ENCODE results near the gene VAC14. TPM values are rescaled to one million over a fixed set of nuclear protein-coding genes. Genes with fewer than 3 reads are reported as not detected.

VAC14 gene
- total RNA-seq, 3 donors from 2014 or later: 32.3 to 35.1 (median 32.8) TPM

DNA sequence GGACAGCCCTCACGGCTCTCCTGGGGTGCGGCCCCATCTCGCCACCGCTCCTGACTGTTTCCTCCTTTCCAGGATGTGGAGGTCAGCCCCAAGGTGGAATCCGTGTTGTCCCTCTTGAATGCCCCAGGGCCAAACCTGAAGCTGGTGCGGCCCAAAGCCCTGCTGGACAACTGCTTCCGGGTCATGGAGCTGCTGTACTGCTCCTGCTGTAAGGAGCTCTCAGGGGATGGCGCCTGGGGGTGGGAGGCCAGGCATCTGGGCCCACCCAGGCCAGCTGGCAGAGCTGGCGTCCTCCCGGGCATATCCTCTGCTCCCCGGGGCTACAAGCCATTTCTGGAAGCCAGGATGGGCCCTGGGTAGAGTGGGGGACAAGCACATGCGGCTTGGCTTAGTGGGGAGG lies 141.4 kb downstream of the VAC14 start:
- DNase-seq: no peak
- intact Hi-C loops (cut with DNase I, micrococcal nuclease): loop anchor here in 1 of 2 donors (10.0 kb wide), 1 partner anchor 85 kb away; no protein-coding TSS in a partner anchor
- H3K4me3 ChIP-seq: no peak overlapping the region
- ATAC-seq: no peak
- no peaks in the 10 kb centered on the region for H3K9me3 ChIP-seq
- TF ChIP-seq, protein P1, sequence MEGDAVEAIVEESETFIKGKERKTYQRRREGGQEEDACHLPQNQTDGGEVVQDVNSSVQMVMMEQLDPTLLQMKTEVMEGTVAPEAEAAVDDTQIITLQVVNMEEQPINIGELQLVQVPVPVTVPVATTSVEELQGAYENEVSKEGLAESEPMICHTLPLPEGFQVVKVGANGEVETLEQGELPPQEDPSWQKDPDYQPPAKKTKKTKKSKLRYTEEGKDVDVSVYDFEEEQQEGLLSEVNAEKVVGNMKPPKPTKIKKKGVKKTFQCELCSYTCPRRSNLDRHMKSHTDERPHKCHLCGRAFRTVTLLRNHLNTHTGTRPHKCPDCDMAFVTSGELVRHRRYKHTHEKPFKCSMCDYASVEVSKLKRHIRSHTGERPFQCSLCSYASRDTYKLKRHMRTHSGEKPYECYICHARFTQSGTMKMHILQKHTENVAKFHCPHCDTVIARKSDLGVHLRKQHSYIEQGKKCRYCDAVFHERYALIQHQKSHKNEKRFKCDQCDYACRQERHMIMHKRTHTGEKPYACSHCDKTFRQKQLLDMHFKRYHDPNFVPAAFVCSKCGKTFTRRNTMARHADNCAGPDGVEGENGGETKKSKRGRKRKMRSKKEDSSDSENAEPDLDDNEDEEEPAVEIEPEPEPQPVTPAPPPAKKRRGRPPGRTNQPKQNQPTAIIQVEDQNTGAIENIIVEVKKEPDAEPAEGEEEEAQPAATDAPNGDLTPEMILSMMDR (IDR thresholded peaks at IDR 0.05): no peak
- H3K4me1 ChIP-seq (ENCODE audit: low read depth): no peaks in the 10 kb centered on the region
- no peaks in the 10 kb centered on the region for H3K36me3 ChIP-seq (ENCODE audit: low read depth)

DNA sequence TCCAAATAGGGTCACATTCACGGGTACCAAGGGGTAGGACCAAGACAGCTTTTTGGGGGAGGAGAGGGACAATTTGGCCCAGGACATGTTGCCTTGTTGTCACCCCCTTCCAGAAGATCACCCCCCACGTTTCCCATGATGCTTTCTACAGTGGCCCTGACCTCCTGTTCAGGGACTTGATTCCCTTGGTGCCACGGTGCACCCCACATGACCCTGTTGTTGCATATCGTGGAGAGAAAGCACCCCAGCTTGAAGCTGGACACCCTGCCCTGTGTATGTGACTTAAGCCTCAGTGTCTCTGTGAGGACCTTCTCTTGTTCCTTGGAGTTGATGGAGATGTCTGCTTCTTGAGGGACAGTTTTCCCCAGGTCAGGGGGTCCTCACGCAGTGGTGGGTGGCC lies 142.0 kb downstream of the VAC14 start:
- Histone ChIP-seq H3K36me3 (ENCODE audit: low read depth) (no peaks in the 10 kb centered on the region), H3K9me3 (no peaks in the 10 kb centered on the region), H3K4me3 (no peak overlapping the region), H3K4me1 (ENCODE audit: low read depth) (peaks cover 3% of the 10 kb centered on the region)
- intact Hi-C loops (cut with DNase I, micrococcal nuclease): loop anchor here in 1 of 2 donors (10.0 kb wide), 1 partner anchor 84 kb away; no protein-coding TSS in a partner anchor
- DNase-seq (no peak), ATAC-seq (no peak)
- TF ChIP-seq, protein P1 (IDR thresholded peaks at IDR 0.05): no peak

DNA sequence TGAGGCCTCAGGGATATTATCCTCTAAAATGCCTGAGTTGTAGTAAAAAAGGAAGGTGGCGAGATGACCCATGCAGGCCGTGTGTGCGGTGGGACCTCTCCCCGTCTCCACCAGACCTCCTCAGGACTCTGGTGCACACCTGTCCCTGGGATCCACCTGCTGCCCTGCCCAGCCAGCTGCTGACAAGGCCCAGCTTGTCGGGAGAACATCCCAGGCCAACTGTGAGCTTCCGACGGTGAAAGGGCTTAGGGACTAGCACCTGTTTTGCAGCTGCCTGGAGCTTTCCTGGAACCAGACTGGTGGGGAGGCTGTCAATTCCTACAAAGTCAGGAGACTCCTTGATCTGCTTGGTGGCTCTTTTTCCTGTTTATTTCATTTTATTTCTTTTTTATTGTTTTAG lies 143.0 kb downstream of the VAC14 start:
- no peaks in the 10 kb centered on the region for H3K36me3 ChIP-seq (ENCODE audit: low read depth)
- H3K4me1 ChIP-seq (ENCODE audit: low read depth): peaks cover 3% of the 10 kb centered on the region
- TF ChIP-seq, protein P1 (IDR thresholded peaks at IDR 0.05): no peak
- H3K9me3 ChIP-seq: no peaks in the 10 kb centered on the region
- intact Hi-C loops (cut with DNase I, micrococcal nuclease): loop anchor here in 1 of 2 donors (10.0 kb wide), 1 partner anchor 83 kb away; no protein-coding TSS in a partner anchor
- no peak overlapping the region for H3K4me3 ChIP-seq
- DNase-seq (no peak), ATAC-seq (no peak)

DNA sequence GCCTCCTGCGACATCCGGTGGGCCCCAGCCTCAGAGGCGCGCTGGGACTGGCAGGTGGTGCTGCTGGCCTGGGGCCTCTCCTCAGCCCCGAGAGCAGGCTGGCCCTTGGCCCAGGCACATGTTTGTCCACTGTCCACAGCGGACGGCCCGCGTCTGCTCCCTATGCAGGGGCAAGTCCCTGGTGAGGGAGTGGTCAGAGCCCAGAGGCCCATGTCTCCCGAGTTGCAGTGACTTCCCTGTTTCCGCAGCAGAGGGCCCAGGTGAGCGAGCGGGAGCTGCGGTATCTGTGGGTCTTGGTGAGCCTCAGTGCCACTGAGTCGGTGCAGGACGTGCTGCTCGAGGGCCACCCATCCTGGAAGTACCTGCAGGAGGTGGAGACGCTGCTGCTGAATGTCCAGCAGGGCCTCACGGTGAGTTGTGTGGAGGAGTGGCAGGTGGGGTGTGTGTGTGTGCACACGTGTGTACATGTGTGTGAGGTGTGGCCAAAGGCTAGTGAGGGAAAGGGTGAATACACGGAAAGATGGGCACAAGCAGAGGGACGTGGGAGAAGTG lies 144.2 kb downstream of the VAC14 start:
- ATAC-seq (no peak), DNase-seq (no peak)
- no peaks in the 10 kb centered on the region for H3K36me3 ChIP-seq (ENCODE audit: low read depth)
- no peaks in the 10 kb centered on the region for H3K9me3 ChIP-seq
- H3K4me1 ChIP-seq (ENCODE audit: low read depth): peaks cover 3% of the 10 kb centered on the region
- TF ChIP-seq, protein P1 (IDR thresholded peaks at IDR 0.05): no peak
- intact Hi-C loops (cut with DNase I, micrococcal nuclease): loop anchor here in 1 of 2 donors (10.0 kb wide), 1 partner anchor 82 kb away; no protein-coding TSS in a partner anchor
- H3K4me3 ChIP-seq: no peak overlapping the region

DNA sequence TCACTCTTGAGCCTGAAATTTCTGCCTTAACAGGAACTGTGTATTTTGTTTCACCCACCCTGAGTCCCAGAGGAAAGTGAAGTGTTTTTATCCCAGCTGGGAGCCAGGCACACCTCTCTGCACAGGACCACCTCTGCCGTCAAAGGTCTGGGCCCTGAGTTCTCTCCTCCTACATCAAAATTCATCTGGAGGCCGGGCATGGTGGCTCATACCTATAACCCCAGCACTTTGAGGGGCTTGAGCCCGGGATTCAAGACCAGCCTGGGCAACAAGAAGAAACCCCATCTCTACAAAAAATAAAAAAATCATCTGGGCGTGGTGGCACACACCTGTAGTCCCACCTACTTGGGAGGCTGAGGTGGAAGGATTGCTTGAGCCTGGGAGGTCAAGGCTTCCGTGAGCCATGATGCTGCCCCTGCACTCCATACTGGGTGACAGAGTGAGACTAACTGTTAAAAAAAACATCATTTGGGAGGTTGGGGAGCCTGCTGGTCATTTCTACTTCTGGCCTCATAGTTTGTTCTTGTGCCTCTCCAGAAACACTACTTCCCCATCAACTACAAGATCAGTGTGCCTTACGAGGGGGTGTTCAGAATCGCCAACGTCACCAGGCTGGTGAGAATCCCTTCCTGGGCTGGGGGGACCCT lies 144.8 kb downstream of the VAC14 start:
- DNase-seq: no peak
- ATAC-seq: no peak
- H3K9me3 ChIP-seq: no peaks in the 10 kb centered on the region
- H3K4me1 ChIP-seq (ENCODE audit: low read depth): peaks cover 3% of the 10 kb centered on the region
- H3K36me3 ChIP-seq (ENCODE audit: low read depth): no peaks in the 10 kb centered on the region
- intact Hi-C loops (cut with DNase I, micrococcal nuclease): loop anchor here in 1 of 2 donors (10.0 kb wide), 1 partner anchor 81 kb away; no protein-coding TSS in a partner anchor
- TF ChIP-seq, protein P1 (IDR thresholded peaks at IDR 0.05): no peak
- no peak overlapping the region for H3K4me3 ChIP-seq

All from mucosa of descending colon (tissue), 3 donors.